ENCODE results near the gene GYS1. TPM values are rescaled to one million over a fixed set of nuclear protein-coding genes. Genes with fewer than 3 reads are reported as not detected.

GYS1 gene
- total and polyA plus RNA-seq, 12 donors: 114 to 245 (median 183) TPM

DNA sequence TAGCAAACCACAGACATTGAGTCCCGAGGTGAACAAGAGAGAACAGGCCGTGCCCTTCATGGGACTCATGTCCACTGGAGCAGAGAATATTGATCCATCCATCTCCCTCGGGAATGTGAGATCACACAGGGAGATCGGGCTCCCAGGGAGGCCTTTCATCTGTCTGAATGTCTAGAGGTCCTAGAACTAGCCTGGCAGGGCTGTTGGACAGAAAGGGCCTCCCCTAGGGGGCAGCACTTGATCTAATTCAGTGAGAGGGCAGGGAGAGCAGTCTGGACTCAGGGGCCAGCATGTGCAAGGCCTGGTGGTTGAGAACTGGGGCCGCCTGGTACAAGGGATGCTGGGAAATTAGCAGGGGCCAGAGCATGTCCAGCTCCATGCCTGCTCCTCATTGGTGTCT, 4.9 kb upstream of the GYS1 start:
- H3K9me3 ChIP-seq: no peaks in the 10 kb centered on the region
- intact Hi-C loops (cut with DNase I): loop anchor here in 5 of 10 donors (10.0 kb wide), 4 partner anchors 77 to 217 kb away; partner anchors contain the start of genes KCNA7 (in 2 of the 5), HRC (in 1 of the 5) and TRPM4 (in 1 of the 5)
- H3K27me3 ChIP-seq: no peaks in the 10 kb centered on the region
- ATAC-seq (no peak), DNase-seq (no peak)
- TF ChIP-seq, protein P1, sequence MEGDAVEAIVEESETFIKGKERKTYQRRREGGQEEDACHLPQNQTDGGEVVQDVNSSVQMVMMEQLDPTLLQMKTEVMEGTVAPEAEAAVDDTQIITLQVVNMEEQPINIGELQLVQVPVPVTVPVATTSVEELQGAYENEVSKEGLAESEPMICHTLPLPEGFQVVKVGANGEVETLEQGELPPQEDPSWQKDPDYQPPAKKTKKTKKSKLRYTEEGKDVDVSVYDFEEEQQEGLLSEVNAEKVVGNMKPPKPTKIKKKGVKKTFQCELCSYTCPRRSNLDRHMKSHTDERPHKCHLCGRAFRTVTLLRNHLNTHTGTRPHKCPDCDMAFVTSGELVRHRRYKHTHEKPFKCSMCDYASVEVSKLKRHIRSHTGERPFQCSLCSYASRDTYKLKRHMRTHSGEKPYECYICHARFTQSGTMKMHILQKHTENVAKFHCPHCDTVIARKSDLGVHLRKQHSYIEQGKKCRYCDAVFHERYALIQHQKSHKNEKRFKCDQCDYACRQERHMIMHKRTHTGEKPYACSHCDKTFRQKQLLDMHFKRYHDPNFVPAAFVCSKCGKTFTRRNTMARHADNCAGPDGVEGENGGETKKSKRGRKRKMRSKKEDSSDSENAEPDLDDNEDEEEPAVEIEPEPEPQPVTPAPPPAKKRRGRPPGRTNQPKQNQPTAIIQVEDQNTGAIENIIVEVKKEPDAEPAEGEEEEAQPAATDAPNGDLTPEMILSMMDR (IDR thresholded peaks at IDR 0.05): peak in 7 of 9 donors; percentile 28 to 57 (median 37)
- H3K4me3 ChIP-seq: no peak overlapping the region
- peaks cover 0 to 26% (median 0%) of the 10 kb centered on the region in 9 donors for H3K36me3 ChIP-seq
- H3K27ac ChIP-seq: no peak overlapping the region
- H3K4me1 ChIP-seq: peaks cover 0 to 14% (median 13%) of the 10 kb centered on the region in 9 donors
- WGBS, 2 donors: 68% methylated on average over 5 of the region's 5 CpGs

DNA sequence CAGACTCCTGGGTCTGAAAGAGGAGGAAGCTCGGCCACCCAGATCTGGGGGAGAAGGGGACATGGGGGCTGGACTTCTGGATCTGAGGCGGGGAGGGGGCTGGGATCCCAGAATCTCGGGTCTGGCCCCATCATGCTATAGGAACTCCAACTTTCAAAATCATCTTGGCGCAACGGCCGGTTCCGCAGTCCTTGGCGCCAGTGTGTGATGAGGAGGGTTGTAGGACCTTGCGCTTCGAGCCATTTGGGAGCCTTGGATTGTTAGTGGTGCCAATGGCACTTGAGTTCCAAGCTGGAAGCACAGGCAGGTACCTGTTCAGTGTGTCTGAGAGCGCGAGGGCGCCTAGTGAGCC, 902 bp upstream of the GYS1 start:
- TF ChIP-seq, protein P1 (IDR thresholded peaks at IDR 0.05): no peak
- Histone ChIP-seq H3K4me1 (peaks cover 9 to 47% (median 42%) of the 10 kb centered on the region in 9 donors), H3K27me3 (no peaks in the 10 kb centered on the region), H3K36me3 (peaks cover 0 to 20% (median 3%) of the 10 kb centered on the region in 9 donors), H3K4me3 (peak overlapping the region; percentile 42 to 99 (median 88)), H3K27ac (peak overlapping the region; percentile 74 to 98 (median 95)), H3K9me3 (no peaks in the 10 kb centered on the region)
- no peak for DNase-seq
- no peak for ATAC-seq
- intact Hi-C loops (cut with DNase I): loop anchor here in 5 of 10 donors (10.0 kb wide), 4 partner anchors 81 to 221 kb away; partner anchors contain the start of genes KCNA7 (in 2 of the 5), HRC (in 1 of the 5) and TRPM4 (in 1 of the 5)
- WGBS, 2 donors: 1% methylated on average over 13 of the region's 13 CpGs

DNA sequence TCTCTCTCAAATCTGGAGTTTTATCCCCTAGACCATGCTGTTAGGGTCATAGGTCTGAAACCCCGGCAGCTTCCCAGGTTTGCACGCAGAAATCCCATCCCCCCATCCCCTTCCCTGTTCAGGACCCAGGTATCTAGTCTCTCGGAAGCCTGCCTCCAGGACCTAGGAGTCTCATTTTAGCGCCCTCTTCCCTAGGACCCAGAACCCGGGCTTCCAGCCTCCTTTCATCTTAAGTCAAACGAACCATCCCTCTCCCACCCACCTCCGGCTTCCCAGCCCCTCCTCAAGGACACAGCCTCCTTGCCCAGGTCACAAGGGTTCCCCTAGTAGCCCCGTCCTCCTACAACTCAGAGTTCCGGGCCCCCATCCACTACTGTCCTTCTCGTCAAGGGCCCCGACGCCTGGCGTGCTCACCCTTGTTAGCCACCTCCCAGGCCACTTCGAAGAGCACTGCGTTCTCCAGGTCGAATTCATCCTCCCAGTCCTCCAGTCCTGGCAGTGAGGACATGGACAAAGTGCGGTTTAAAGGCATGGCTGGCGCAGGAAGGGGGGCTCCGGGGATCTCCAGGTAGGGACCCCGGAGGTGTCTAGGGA, 431 bp downstream of the GYS1 start:
- Histone ChIP-seq H3K27me3 (no peaks in the 10 kb centered on the region), H3K4me1 (peaks cover 9 to 53% (median 42%) of the 10 kb centered on the region in 9 donors), H3K36me3 (peaks cover 0 to 33% (median 13%) of the 10 kb centered on the region in 9 donors), H3K4me3 (peak overlapping the region; percentile 54 to 99 (median 88)), H3K27ac (peak overlapping the region; percentile 71 to 98 (median 95)), H3K9me3 (no peaks in the 10 kb centered on the region)
- peak in 6 of 8 donors; percentile 0 to 18 (median 2) for ATAC-seq
- intact Hi-C loops (cut with DNase I): loop anchor here in 5 of 10 donors (1.0 to 10.0 kb wide), 5 partner anchors 82 to 222 kb away; partner anchors contain the start of genes KCNA7 (in 2 of the 5), HRC (in 1 of the 5), PPP1R15A (in 1 of the 5) and TRPM4 (in 1 of the 5)
- DNase-seq: peak in 1 of 2 donors; percentile 49
- TF ChIP-seq, protein P1 (IDR thresholded peaks at IDR 0.05): no peak
- WGBS, 2 donors: 1 to 2% methylated on average over 20 of the region's 20 CpGs

DNA sequence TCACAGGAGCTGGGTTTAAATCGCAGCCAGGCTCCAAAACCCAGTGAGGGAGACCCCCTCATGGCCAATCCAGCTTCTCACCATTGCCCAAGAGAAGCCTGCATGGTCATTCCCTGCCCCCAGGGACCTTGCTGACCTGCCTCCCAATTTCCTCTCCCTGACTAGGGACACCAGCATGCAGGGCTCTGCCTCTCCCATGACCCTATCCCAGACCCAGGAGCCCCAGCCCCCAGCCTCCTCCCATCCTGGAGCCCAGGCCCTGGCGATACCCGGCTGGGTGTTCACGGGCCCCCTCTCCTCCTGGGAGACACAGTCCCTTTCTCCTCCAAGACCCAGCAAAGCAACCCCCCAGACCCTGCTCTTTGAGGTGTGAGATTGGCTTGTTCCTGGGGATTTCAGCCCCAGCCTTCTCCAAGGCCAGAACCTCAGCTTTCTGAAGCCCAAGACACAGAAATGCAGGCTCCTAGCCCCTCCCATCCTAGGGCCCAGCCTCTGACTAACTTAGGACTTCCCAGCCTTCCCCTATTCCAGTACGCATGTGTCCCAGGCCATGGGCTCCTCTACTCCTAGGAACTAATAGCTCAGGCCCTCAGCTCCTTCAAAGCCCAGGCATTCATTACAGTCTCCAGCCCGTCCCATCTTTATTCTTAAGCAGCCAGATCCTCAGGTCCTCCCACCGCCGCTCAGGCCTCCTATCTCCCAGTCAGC, 1.1 kb downstream of the GYS1 start:
- TF ChIP-seq, protein P1 (IDR thresholded peaks at IDR 0.05): no peak
- peaks cover 9 to 53% (median 42%) of the 10 kb centered on the region in 9 donors for H3K4me1 ChIP-seq
- 14 to 22% methylated on average over 8 of the region's 8 CpGs for WGBS, 2 donors
- H3K27me3 ChIP-seq: no peaks in the 10 kb centered on the region
- ATAC-seq (peak; percentile 31 to 67 (median 47)), DNase-seq (peak; percentile 33 to 74)
- peak overlapping the region; percentile 54 to 99 (median 88) for H3K4me3 ChIP-seq
- intact Hi-C loops (cut with DNase I): loop anchor here in 5 of 10 donors (10.0 kb wide), 4 partner anchors 83 to 223 kb away; partner anchors contain the start of genes KCNA7 (in 2 of the 5), HRC (in 1 of the 5) and TRPM4 (in 1 of the 5)
- H3K9me3 ChIP-seq: no peaks in the 10 kb centered on the region
- H3K36me3 ChIP-seq: peaks cover 0 to 40% (median 13%) of the 10 kb centered on the region in 9 donors
- peak overlapping the region; percentile 71 to 98 (median 95) for H3K27ac ChIP-seq
